Measurements from ENCODE around the gene NAA20.

NAA20 gene

GRCh38 chr20:20019123-20019522 lies 2.0 kb downstream of the NAA20 start:
- no peak for DNase-seq (ENCODE audit: low read depth in 2 of 2)

DNA sequence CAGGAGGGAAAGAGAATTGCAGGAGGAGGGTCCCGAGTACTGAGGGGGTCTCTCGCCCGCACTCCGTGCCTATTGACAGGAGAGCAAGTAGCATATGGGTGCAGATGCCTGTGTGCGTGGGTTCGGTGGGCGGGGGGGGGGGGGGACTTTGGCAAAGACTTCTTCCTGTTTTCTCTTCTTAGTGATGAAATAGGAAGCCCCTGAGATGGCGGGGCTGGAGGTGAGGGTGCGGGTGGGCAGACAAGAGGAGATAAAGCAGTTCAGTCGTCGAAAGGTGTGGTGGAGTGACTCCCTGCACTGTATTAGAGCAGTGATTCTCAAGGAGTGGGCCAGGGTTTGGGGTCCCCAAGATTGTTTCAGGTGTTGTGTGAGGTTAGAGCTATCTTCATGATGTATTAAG lies 3.7 kb downstream of the NAA20 start:
- no peak for DNase-seq (ENCODE audit: low read depth in 2 of 2)

DNA sequence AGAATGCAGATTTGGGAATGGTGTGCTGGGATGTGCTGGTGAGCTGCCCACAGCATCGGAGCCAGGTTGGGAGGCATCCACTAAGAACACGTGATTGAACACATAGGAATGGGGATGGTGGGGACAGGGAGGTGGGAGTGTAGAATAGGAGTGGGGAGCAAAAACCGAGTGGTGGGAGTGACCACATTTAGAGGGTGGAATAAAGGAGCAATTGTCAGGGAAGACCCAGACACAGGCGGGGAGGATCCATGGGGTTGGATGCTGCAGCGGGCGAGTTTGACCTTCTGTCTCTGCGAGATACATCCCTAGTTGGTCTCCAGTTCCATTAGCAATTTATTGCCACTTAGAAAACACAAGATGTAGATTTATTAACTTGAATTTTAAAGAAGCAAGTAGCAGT lies 4.7 kb downstream of the NAA20 start:
- no peak for DNase-seq (ENCODE audit: low read depth in 2 of 2)

- DNase-seq (ENCODE audit: low read depth in 2 of 2), result no peak
Observed at GRCh38 chr20:20022498-20022897, 5.3 kb downstream of the NAA20 start.

DNA sequence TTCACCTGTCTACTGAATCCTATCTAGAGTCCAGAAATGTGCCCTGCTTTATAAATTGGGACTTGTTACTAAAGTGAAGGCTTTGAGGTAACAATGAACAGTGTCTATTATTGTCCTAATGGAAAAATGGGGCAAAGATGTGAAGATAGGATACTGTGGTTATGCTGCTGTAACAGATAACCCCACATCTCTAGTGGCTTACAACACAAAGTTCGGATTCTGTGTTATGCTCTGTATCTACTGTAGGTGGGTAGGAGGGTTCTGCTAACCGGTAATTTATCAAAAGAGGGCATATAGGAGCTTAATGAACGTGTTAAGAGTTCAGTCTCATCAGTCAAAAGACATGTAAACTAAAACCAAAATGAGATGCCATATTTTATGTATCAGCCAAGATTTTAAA lies 6.2 kb downstream of the NAA20 start:
- DNase-seq (ENCODE audit: low read depth in 2 of 2), result no peak

DNA sequence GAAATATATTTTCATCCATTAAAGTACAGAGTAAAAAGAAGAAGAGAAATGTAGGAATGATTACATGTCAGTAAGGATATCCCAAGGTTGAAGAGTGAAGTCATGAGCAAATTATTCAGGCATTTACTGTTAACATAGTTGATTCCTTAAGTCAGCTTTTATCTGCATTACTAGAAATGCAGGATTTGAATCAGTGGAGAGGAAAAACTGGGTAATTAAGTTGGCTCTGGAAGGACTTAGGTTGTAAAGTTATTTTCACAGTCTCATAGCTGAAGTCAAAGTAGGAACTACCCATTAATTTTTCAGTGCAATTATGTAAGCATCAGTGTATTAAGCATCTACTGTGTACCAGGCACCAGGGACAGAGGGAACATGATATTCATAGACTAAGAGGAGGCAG lies 7.8 kb downstream of the NAA20 start:
- no peak for DNase-seq (ENCODE audit: low read depth in 2 of 2)

- no peak for DNase-seq (ENCODE audit: low read depth in 2 of 2)
Observed at GRCh38 chr20:20027284-20027683, 10.1 kb downstream of the NAA20 start.

GRCh38 chr20:20031790-20032189 lies 14.6 kb downstream of the NAA20 start:
- DNase-seq (ENCODE audit: low read depth in 2 of 2), result no peak

DNA sequence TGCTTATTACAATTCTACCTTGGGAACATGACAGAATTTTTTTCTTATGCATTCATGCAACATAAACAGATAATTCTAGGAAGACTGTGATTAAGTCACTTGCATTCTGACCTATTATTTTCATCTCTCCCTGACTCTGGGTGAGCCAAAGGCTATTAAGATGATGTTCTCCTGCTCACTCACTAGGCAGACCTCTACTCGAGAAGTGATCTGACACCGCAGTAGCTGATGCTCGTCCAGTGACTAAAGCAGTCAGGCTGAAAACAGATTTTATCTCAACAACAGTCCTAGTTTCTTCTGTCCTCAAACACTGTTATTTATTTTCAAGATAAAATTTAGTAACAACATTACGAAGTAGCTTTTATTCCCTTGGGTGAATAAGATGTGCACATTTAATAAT lies 17.3 kb downstream of the NAA20 start:
- no peak for DNase-seq (ENCODE audit: low read depth in 2 of 2)

DNA sequence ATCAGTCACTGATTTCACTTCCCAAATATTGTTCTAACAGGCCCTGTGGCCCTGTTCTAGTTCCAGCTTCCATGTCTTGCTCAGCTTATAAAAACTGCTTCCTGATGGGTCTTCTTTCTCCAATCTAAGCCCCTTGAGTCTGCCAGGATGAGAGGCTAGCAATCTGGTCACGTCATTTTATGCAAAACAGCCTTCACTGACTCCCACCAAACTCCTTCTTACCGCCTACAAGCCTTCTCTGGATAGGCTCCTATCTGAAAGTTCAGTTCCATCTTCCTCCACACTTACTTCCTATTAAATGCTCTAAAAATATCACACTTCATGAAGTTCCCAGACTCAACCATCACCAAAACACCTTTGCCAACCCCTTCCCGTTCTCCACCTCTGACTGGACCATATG lies 19.6 kb downstream of the NAA20 start:
- no peak for DNase-seq (ENCODE audit: low read depth in 2 of 2)

- no peak for DNase-seq (ENCODE audit: low read depth in 2 of 2)
Observed at GRCh38 chr20:20037960-20038359, 20.8 kb downstream of the NAA20 start.

DNA sequence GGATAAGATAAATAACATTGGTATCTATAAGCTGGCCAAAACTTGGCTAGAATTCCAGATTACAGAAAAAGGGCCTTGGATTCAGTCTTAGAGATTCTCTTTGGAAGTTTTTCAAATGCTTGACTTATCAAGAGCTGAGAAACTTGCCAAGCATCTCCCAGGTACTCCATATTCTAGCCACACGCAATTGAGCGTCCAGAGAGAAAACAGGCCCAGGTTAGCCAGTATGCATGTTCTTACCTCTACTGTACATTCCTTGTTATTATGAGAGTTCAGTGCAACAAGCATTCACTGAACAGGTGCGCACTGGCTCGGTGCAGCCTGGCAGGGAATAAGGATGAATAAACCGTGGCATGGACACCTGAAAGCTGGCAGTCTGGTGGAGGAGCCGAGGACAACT lies 21.4 kb downstream of the NAA20 start:
- no peak for DNase-seq (ENCODE audit: low read depth in 2 of 2)

DNA sequence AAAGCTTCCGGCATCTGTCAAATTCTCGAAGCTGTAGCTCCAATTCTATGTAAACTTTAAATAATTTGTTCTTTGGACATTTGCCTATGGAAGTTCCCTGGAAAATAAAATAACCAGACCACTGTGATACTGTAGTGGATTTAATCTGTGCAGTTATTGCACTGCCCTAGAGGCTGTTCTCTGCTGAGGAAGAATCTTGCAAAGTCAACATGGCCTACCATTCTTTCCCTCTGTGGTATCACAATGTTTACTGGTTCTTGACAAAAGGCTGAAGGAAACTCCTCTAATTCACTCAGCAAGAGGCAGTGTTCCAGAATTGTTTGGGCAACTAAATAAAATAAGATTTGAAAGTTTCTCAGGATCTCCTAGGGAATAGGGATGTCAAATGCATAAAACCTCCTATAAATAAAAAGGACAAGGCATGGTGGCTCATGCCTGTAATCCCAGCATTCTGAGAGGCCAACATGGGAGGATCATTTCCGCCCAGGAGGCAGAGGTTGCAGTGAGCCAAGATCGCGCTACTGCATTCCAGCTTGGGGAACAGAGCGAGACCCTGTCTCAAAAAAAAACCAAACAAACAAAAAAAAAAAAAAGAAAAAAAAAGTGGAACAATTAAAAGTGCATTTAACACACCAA lies 22.7 kb downstream of the NAA20 start:
- no peak for DNase-seq (ENCODE audit: low read depth in 2 of 2)

GRCh38 chr20:20051767-20052073 lies 34.6 kb downstream of the NAA20 start:
- DNase-seq (ENCODE audit: low read depth in 2 of 2), result peak in 1 of 2 donors; percentile 4

- DNase-seq (ENCODE audit: low read depth in 2 of 2), result peak; percentile 95
Observed at GRCh38 chr20:20052074-20052970, 35.2 kb downstream of the NAA20 start, which contains the start of the genes CFAP61 and CRNKL1. CFAP61 (plus strand) TSS chr20:20052532; CDS start chr20:20056654, 4,122 bp downstream. CRNKL1 (minus strand) TSS chr20:20052466; CDS start chr20:20052342, 124 bp downstream.

GRCh38 chr20:20060234-20060998 lies 43.3 kb downstream of the NAA20 start:
- DNase-seq (ENCODE audit: low read depth in 2 of 2), result no peak

- DNase-seq (ENCODE audit: low read depth in 2 of 2), result no peak
Observed at GRCh38 chr20:20063941-20064702, 47.0 kb downstream of the NAA20 start.

- DNase-seq (ENCODE audit: low read depth in 2 of 2), result no peak
Observed at GRCh38 chr20:20065361-20065760, 48.2 kb downstream of the NAA20 start.

DNA sequence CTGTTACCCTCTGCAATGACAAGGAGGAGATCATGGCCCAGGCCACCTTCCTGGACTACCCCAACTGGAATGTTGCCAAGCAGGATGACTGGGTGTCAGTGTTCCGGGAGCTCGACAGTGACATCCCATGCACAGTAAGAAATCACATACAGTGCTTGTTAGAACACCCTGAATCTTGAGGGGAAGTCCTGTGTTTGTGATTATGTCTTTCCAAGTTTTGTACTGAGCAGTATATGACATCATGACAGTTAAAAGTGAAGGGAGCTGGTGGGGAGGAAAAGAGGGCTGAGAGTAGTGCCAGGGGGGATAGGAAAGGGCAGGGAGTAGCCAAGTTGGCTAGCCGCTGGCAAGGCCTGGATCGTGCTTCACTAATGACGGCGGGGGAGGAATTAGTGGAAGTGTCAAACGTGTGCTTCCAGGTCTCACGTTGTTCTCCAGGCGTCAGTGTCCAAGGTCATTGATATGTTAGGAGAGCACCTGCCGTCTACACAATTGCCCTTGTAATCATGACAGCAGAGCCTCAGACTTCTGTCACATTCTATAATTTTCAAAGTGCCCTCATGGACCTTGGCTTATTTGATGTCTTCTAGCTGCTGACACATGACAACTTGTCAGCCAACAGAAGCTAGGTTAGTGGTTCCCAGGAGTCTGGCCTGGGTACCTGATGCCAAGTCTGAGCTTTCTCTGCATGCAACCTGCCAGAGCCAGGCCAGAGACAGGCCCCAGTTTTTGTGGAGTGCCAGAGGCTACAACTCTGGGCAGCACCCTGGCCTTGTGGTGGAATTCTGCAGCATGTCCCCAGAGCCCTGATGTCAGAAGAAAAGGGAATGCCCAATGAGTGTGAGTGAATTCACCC lies 53.9 kb downstream of the NAA20 start:
- no peak for DNase-seq (ENCODE audit: low read depth in 2 of 2)

GRCh38 chr20:20073801-20074371 lies 56.7 kb downstream of the NAA20 start:
- DNase-seq (ENCODE audit: low read depth in 2 of 2), result no peak

Measured in stimulated activated CD4-positive, alpha-beta T cell treated with anti-CD3 and anti-CD28 coated beads, Interleukin-15, amount 100 ng/mL, for 48 hours (primary cell).